Measurements from ENCODE around the gene KRT77.
"Not testable (repeated sequence)": the region's sequence is repeated elsewhere in the genome, so short reads cannot be mapped to it uniquely, and the experiment has no call there.

- TF ChIP-seq ZNF18, ZNF248, CTCF (tag by site-specific recombination; IDR thresholded peaks at IDR 0.05): not testable (repeated sequence)
Observed at GRCh38 chr12:52712122-52712521, 8.8 kb upstream of the KRT77 start.

Measured in HEK293 (cell line).